ENCODE measurements around the gene ADAM8. TPM values are rescaled to one million over a fixed set of nuclear protein-coding genes. Genes with fewer than 3 reads are reported as not detected.

ADAM8 gene
- total and polyA plus RNA-seq, 8 donors: 1.9 to 45.3 (median 3.8) TPM

DNA sequence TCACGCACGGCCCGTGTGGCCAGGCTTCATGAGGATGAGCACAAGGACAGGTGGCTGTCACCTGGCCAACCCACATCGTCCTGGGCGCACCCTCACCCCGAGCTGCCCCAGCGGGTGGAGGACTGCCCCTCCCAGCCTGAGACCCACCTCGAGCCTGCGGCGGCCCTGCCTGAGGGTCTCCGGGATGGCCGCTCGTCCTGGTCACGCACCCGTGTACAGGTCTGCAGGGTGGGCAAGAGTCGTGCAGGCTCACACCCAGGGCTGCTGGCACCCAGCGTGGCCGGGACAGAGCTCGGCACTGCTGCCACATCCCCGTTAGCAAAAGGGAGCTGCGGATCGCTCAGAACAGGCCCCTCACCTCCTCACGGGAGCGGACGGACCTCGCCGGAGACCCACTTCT, 61.1 kb downstream of the ADAM8 start:
- H3K27me3 ChIP-seq: peaks cover 0 to 59% of the 10 kb centered on the region in 2 donors
- ATAC-seq (no peak), DNase-seq (peak in 1 of 4 donors; percentile 70)
- no peak overlapping the region for H3K27ac ChIP-seq
- TF ChIP-seq, protein P1, sequence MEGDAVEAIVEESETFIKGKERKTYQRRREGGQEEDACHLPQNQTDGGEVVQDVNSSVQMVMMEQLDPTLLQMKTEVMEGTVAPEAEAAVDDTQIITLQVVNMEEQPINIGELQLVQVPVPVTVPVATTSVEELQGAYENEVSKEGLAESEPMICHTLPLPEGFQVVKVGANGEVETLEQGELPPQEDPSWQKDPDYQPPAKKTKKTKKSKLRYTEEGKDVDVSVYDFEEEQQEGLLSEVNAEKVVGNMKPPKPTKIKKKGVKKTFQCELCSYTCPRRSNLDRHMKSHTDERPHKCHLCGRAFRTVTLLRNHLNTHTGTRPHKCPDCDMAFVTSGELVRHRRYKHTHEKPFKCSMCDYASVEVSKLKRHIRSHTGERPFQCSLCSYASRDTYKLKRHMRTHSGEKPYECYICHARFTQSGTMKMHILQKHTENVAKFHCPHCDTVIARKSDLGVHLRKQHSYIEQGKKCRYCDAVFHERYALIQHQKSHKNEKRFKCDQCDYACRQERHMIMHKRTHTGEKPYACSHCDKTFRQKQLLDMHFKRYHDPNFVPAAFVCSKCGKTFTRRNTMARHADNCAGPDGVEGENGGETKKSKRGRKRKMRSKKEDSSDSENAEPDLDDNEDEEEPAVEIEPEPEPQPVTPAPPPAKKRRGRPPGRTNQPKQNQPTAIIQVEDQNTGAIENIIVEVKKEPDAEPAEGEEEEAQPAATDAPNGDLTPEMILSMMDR (IDR thresholded peaks at IDR 0.05): no peak
- no peaks in the 10 kb centered on the region for H3K9me3 ChIP-seq
- H3K4me3 ChIP-seq: no peak overlapping the region
- no peaks in the 10 kb centered on the region for H3K36me3 ChIP-seq
- intact Hi-C loops (cut with DNase I): no loop called here
- no peaks in the 10 kb centered on the region for H3K4me1 ChIP-seq

DNA sequence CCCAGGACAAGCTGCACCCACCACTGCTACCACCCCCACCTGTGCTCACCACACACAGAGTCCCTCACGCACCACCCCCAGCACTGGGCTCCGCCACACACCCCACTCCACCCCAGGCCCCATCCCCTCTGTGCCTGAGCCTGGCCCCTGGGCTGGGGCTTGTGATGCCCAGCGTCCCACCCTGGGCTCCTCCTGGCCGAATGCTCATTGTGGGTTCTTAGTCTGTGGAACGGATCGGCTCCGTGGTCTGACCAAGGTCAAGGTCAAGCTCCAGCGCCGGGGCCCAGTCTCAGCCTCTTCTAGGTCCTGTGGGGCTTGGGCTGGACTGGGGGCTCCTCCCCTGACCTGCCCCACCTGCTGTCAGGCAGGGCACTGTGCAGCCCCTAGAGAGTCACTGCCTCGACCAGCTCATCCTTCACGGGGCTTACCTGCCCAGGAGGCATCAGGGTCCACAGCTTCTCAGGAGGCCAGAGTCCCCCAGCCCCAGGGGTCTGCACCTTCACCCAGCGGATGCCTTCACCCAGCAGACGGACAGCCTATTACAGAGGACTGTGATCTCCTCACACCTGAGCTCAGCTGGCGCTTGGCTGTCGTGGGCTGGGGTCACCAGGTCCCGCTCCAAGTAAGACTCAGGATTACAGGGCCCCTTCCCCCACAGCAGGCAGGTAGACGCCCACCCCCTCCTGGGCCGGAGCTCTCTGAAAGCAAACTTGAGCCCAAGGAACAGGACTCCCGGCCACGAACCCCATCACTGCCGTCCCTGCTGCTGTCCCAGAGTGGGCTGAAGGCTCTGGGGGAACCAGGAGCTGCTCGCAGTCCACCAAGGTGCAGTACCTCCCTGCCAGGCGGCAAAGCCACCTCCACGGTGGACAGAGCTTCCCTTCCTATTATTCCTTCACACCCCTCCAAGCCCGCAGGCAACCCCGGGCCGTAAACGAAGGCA, 61.9 kb downstream of the ADAM8 start:
- Histone ChIP-seq H3K27me3 (peaks cover 0 to 52% of the 10 kb centered on the region in 2 donors), H3K9me3 (no peaks in the 10 kb centered on the region), H3K36me3 (no peaks in the 10 kb centered on the region), H3K27ac (no peak overlapping the region), H3K4me1 (no peaks in the 10 kb centered on the region), H3K4me3 (no peak overlapping the region)
- ATAC-seq (no peak), DNase-seq (peak in 1 of 4 donors; percentile 65)
- intact Hi-C loops (cut with DNase I): no loop called here
- TF ChIP-seq, protein P1 (IDR thresholded peaks at IDR 0.05): no peak

DNA sequence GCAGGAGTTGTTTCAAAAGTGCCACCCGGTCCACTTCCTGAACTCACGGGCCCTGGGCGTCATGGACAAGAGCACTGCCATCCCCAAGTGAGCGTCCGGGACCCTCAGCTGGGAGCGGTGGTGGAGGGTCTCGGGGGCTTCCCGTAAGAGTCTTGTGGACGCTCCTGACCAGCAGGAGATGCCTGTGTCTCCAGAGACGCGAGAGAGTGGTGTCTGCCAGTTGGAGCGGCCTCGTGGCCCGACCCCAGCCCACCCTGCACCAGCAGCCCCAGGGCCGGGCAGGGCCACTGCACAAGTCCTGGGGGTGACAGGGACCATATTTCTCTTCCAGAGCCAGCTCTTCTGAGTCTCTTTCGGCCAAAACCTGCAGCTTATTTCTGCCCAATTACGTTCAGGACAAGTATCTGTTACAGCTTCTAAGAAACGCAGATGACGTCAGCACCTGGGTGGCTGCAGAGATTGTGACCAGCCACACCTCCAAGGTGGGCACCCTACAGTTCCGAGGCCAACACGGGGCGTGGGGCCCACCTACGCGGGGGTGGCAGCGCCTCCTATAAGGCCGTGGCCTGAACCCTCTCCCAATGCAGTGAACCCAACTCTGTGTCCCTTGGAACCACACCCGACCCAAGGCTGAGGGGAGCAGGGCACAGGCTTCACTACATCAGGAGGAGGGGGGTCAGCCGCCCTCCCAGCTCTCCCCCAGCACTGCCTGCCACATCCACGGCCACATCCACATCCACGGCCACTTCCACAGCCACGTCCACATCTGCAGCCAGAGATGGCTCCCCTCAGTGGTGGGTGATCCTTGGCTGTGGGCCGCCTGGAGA, 62.8 kb downstream of the ADAM8 start:
- intact Hi-C loops (cut with DNase I): no loop called here
- no peak overlapping the region for H3K27ac ChIP-seq
- H3K4me1 ChIP-seq: no peaks in the 10 kb centered on the region
- no peak for ATAC-seq
- no peak overlapping the region for H3K4me3 ChIP-seq
- peaks cover 0 to 43% of the 10 kb centered on the region in 2 donors for H3K27me3 ChIP-seq
- H3K9me3 ChIP-seq: no peaks in the 10 kb centered on the region
- H3K36me3 ChIP-seq: no peaks in the 10 kb centered on the region
- DNase-seq: peak in 1 of 4 donors; percentile 64
- TF ChIP-seq, protein P1 (IDR thresholded peaks at IDR 0.05): no peak

DNA sequence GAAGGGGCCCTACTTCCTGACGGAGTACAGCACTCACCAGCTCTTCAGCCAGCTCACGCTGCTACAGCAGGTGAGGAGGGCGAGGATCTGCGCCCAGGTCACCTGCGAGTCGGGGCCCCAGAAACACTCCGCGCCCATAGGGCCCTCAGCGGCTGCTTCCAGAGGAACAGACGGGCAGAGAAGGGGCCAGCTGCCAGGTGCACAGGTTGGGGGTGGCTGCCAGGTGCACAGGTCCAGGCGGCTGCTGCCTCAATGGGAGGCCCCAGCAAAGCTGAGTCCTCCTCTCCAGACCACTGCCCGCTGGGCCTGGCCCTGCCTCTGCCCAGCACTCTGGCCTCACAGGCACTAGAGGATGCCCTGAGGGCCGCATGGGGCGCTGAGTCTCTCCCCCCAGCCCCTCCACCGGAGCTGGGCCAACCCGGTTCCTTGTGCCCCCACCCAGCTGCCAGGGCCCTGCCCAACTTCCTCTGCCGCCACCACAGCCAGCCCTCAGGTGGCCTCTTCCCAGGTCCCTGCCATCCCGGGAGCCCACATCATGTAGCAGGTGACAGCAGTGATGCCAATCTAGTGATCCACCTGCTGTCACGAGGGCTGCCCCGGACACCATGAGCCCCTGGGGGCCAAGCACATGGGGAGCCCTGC, 63.7 kb downstream of the ADAM8 start:
- Histone ChIP-seq H3K9me3 (no peaks in the 10 kb centered on the region), H3K4me3 (no peak overlapping the region), H3K27ac (no peak overlapping the region), H3K4me1 (no peaks in the 10 kb centered on the region), H3K27me3 (peaks cover 0 to 35% of the 10 kb centered on the region in 2 donors), H3K36me3 (no peaks in the 10 kb centered on the region)
- peak; percentile 18 for ATAC-seq
- peak in 1 of 4 donors; percentile 73 for DNase-seq
- TF ChIP-seq, protein P1 (IDR thresholded peaks at IDR 0.05): no peak
- intact Hi-C loops (cut with DNase I): no loop called here

Small RNA genes within 50 kb of the gene (microRNA-seq; reads per million reads assigned to microRNA genes)
- gene MIR202: 0.17 to 0.82 reads per million in 2 donors

Other genes with a start within 250 kb of the ADAM8 start
- under 1 TPM in 1 of 2 donors, not detected in 1; 0.24 TPM for gene ADGRA1, start 188.9 kb downstream of the ADAM8 start, total RNA-seq
- under 1 TPM; 0.07 to 0.17 (median 0.08) TPM for gene ADGRA1, start 188.9 kb downstream of the ADAM8 start, polyA plus RNA-seq (ENCODE audit: insufficient read length in 6 of 6)
- gene KNDC1, start 116.6 kb downstream of the ADAM8 start, total RNA-seq: 10 to 100 TPM in 1 of 2 donors, 1 to 10 TPM in 1; 8.4 to 10.4 TPM
- gene KNDC1, start 116.6 kb downstream of the ADAM8 start, polyA plus RNA-seq (ENCODE audit: insufficient read length in 6 of 6): 1 to 10 TPM; 2.5 to 4.6 (median 3.8) TPM
- gene UTF1, start 46.7 kb downstream of the ADAM8 start, total RNA-seq: not detected
- not detected for gene UTF1, start 46.7 kb downstream of the ADAM8 start, polyA plus RNA-seq (ENCODE audit: insufficient read length in 6 of 6)
- gene VENTX, start 39.0 kb downstream of the ADAM8 start, total RNA-seq: 1 to 10 TPM; 1.3 to 4.1 TPM
- under 1 TPM; 0.14 to 0.51 (median 0.23) TPM for gene VENTX, start 39.0 kb downstream of the ADAM8 start, polyA plus RNA-seq (ENCODE audit: insufficient read length in 6 of 6)
- gene TUBGCP2, start 32.0 kb upstream of the ADAM8 start, total RNA-seq: 10 to 100 TPM; 47.2 to 62.3 TPM
- 10 to 100 TPM; 44.2 to 60.7 (median 52.1) TPM for gene TUBGCP2, start 32.0 kb upstream of the ADAM8 start, polyA plus RNA-seq (ENCODE audit: insufficient read length in 6 of 6)
- gene ZNF511, start 32.0 kb upstream of the ADAM8 start, total RNA-seq: 10 to 100 TPM; 34.3 to 48.5 TPM
- 10 to 100 TPM; 38.2 to 47.8 (median 42.3) TPM for gene ZNF511, start 32.0 kb upstream of the ADAM8 start, polyA plus RNA-seq (ENCODE audit: insufficient read length in 6 of 6)
- not detected for gene CALY, start 60.0 kb upstream of the ADAM8 start, total RNA-seq
- under 1 TPM in 3 of 6 donors, not detected in 3; 0.22 to 0.55 (median 0.27) TPM for gene CALY, start 60.0 kb upstream of the ADAM8 start, polyA plus RNA-seq (ENCODE audit: insufficient read length in 6 of 6)
- not detected for gene PRAP1, start 70.5 kb upstream of the ADAM8 start, total RNA-seq
- gene PRAP1, start 70.5 kb upstream of the ADAM8 start, polyA plus RNA-seq (ENCODE audit: insufficient read length in 6 of 6): under 1 TPM in 4 of 6 donors, not detected in 2; 0.31 to 0.66 (median 0.39) TPM
- 10 to 100 TPM; 12.1 to 24.1 TPM for gene FUOM, start 81.2 kb upstream of the ADAM8 start, total RNA-seq
- gene FUOM, start 81.2 kb upstream of the ADAM8 start, polyA plus RNA-seq (ENCODE audit: insufficient read length in 6 of 6): 10 to 100 TPM in 1 of 6 donors, 1 to 10 TPM in 5; 6.2 to 10.9 (median 8.7) TPM
- 10 to 100 TPM; 71.0 to 85.9 TPM for gene ECHS1, start 96.5 kb upstream of the ADAM8 start, total RNA-seq
- 10 to 100 TPM; 72.7 to 87.1 (median 76.7) TPM for gene ECHS1, start 96.5 kb upstream of the ADAM8 start, polyA plus RNA-seq (ENCODE audit: insufficient read length in 6 of 6)
- gene PAOX, start 102.4 kb upstream of the ADAM8 start, total RNA-seq: 1 to 10 TPM; 5.7 to 7.1 TPM
- gene PAOX, start 102.4 kb upstream of the ADAM8 start, polyA plus RNA-seq (ENCODE audit: insufficient read length in 6 of 6): 1 to 10 TPM; 5.1 to 7.9 (median 6.5) TPM
- gene MTG1, start 117.3 kb upstream of the ADAM8 start, total RNA-seq: 10 to 100 TPM; 31.5 to 46.5 TPM
- 10 to 100 TPM; 52.3 to 75.1 (median 61.6) TPM for gene MTG1, start 117.3 kb upstream of the ADAM8 start, polyA plus RNA-seq (ENCODE audit: insufficient read length in 6 of 6)
- gene SPRN, start 147.8 kb upstream of the ADAM8 start, total RNA-seq: under 1 TPM in 1 of 2 donors, not detected in 1; 0.52 TPM
- gene SPRN, start 147.8 kb upstream of the ADAM8 start, polyA plus RNA-seq (ENCODE audit: insufficient read length in 6 of 6): 1 to 10 TPM; 2.8 to 6.4 (median 3.6) TPM
- 1 to 10 TPM; 1.2 to 1.7 TPM for gene SCART1, start 177.1 kb upstream of the ADAM8 start, total RNA-seq
- 1 to 10 TPM; 1.8 to 3.3 (median 2.7) TPM for gene SCART1, start 177.1 kb upstream of the ADAM8 start, polyA plus RNA-seq (ENCODE audit: insufficient read length in 6 of 6)